GM13977 (cell line): ENCODE measurements around the gene LARP1.
"Not testable (repeated sequence)": the region's sequence is repeated elsewhere in the genome, so short reads cannot be mapped to it uniquely, and the experiment has no call there.

Experiments used
- DNase-seq: peaks from one replicate; pipeline ENCODE4 v3.0.0; 2012; ENCODE audit warnings: low spot score
- CTCF ChIP-seq: IDR thresholded peaks from 2 replicates; pipeline ENCODE4 v1.5.1; 2012; ENCODE audit warnings: mild to moderate bottlenecking, control low read depth; ENCODE audit not compliant: insufficient read depth; ENCODE audit errors: extremely low read depth, missing control alignments
- in situ Hi-C: fragments of 300-500 bp; cut with MboI; formaldehyde crosslinking; loops from one replicate; pipeline ENCODE4 v1.12.0; 2022; ENCODE audit warnings: low sequenced_read_pairs, low pct_unique_long_range_greater_than_20kb, mixed read lengths, inconsistent platforms; ENCODE audit not compliant: unreplicated experiment

LARP1 gene

GRCh38 chr5:154743812-154744211 lies 11.4 kb upstream of the LARP1 start:
- in situ Hi-C loops: no loop called here
- DNase-seq: no peak
- TF ChIP-seq CTCF: no peak

GRCh38 chr5:154745349-154745748 lies 9.8 kb upstream of the LARP1 start:
- in situ Hi-C loops: no loop called here
- DNase-seq: no peak
- no peak for TF ChIP-seq CTCF

DNA sequence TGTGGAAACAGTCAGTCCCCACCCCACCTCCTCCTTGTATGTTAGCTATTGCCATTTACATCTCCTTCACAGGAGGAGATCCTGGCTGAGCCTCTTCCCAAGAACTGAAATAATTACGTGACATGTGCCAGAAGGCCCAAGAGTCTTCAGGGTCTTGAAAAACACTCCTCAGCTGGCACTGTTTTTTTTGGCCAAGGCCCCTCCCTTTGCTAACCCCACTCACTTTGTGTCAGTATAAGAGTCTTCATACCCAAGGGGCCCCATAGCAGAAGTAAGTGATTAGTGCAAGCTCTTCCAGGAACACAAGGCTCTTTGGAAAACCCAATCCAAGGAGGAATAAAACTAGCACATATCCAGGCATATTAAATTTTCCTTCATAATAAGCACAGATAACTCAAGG lies 5.7 kb upstream of the LARP1 start:
- no peak for TF ChIP-seq CTCF
- DNase-seq: no peak
- in situ Hi-C loops: no loop called here

GRCh38 chr5:154750641-154751040 lies 4.5 kb upstream of the LARP1 start:
- DNase-seq, in situ Hi-C loops: not testable (repeated sequence)

- no peak for TF ChIP-seq CTCF
- no peak for DNase-seq
- in situ Hi-C loops: no loop called here
Observed at GRCh38 chr5:154751854-154752253, 3.3 kb upstream of the LARP1 start.

- in situ Hi-C loops: no loop called here
- no peak for TF ChIP-seq CTCF
- no peak for DNase-seq
Observed at GRCh38 chr5:154753792-154754191, 1.4 kb upstream of the LARP1 start.

DNA sequence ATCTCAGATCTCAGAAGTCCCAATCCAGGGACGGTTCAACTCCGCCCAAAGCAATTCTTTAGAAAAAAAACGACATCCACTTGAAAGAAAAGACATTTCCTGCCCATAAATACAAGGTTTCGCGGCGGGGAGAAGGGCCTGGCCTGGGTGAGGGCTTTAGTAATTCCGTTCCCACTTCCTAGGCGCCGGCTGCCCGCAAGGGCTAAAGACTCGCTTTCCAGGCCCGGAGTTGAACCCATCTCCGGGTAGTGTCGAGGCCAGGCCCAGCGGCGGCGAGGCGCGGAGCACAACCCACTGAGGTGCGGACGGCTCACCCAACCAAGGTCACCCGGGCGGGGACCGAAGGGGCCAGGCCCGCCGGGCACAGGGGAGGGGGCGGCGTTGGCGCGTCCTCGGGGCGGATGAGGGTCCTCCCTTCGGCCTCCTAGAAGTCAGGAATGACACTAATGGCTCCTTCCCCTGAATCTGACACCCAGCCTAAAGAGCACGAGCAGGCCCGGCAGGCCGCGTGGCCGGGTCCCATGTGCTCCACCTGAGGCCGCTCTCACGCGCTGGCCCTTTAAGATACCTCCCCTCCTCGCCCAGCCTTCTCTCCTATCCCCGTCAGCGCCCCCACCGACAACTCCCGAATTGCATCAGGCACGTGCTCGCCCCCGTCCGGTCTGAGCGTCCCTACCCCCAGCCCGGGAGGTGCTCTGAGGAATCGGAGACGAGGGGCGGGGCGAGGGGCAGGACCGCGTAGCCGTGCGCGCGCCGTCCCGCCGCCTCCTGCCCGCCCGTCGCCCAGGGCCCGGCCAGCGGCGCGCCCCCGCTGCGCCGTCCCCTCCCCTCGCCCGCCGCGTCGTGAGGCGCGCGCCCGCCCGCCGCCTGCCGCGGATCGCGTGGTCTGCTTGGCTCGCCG lies 467 bp upstream of the LARP1 start:
- in situ Hi-C loops: no loop called here
- peak; percentile 58 for TF ChIP-seq CTCF
- peak; percentile 98 for DNase-seq
